HepG2 (cell line): Measurements from ENCODE around the gene HNRNPUL2. TPM values are rescaled to one million over a fixed set of nuclear protein-coding genes. Genes with fewer than 3 reads are reported as not detected.

Source experiments
- ATAD3A ChIP-seq: sonication (generic); formaldehyde crosslinking; IDR thresholded peaks from 2 replicates; pipeline ENCODE4 v1.4.0; 2020; ENCODE audit warnings: missing genetic modification reagents
- ATF1 ChIP-seq: IDR thresholded peaks from 2 replicates; pipeline ENCODE4 v1.6.1; 2016; ENCODE audit warnings: mild to moderate bottlenecking, control low read depth
- LCORL ChIP-seq, 2 experiments: fragments of 450-650 bp in 1 of 2; sonication (generic) in 1 of 2; formaldehyde crosslinking in 1 of 2; IDR thresholded peaks; 2 replicates each; pipeline versions ENCODE4 v1.5.0 to v1.6.1; 2017 to 2020; ENCODE audit warnings: antibody characterized with exemption in 1 of 2, missing genetic modification reagents in 1 of 2
- NCOA1 ChIP-seq: sonication (generic); formaldehyde crosslinking; IDR thresholded peaks from 2 replicates; pipeline ENCODE4 v1.9.0; 2021; ENCODE audit warnings: missing genetic modification reagents
- TSC22D2 ChIP-seq: sonication (generic); formaldehyde crosslinking; IDR thresholded peaks from 2 replicates; pipeline ENCODE4 v1.5.1; 2020; ENCODE audit warnings: missing genetic modification reagents, mild to moderate bottlenecking, borderline replicate concordance
- ZNF24 ChIP-seq: fragments of 450-650 bp; IDR thresholded peaks from 2 replicates; pipeline ENCODE4 v1.6.1; 2017; ENCODE audit warnings: antibody characterized with exemption, mild to moderate bottlenecking
- ZNF605 ChIP-seq: sonication (generic); formaldehyde crosslinking; IDR thresholded peaks from 2 replicates; pipeline ENCODE4 v1.8.0; 2022; ENCODE audit warnings: mild to moderate bottlenecking, missing genetic modification reagents
- ZSCAN31 ChIP-seq: sonication (generic); formaldehyde crosslinking; IDR thresholded peaks from 2 replicates; pipeline ENCODE4 v1.5.0; 2020; ENCODE audit warnings: low read depth, mild to moderate bottlenecking, missing genetic modification reagents
- polyA plus RNA-seq, 8 experiments: library from polyadenylated mRNA; depleted of rRNA in 3 of 8; stranded (reverse) in 7 of 8; unstranded in 1 of 8; fragments of >200 nt; fragmentation: Illumina TruSeq in 4 of 8; extraction: Trizol in 4 of 8; gene quantifications; 2 replicates each; pipeline versions ENCODE4 v1.2.1 to v1.2.3, GENCODE V29; 2011 to 2016; ENCODE audit warnings: low read depth in 4 of 8, missing spikeins in 1 of 8, mixed read lengths in 1 of 8; ENCODE audit not compliant: insufficient read depth in 1 of 8
- total RNA-seq, 5 experiments: library from RNA; depleted of rRNA; stranded (reverse); fragments of >200 nt; fragmentation: Illumina TruSeq; extraction: Trizol; gene quantifications; 2 replicates each; pipeline ENCODE4 v1.2.3, GENCODE V29; 2016; ENCODE audit warnings: low read depth in 1 of 5
- TF ChIP-seq, protein P1 (sequence below), 2 experiments: sonication (generic) in 1 of 2; formaldehyde crosslinking in 1 of 2; IDR thresholded peaks; 2 replicates each; pipeline versions ENCODE4 v1.4.0 to v1.6.1; 2016 to 2020; ENCODE audit warnings: borderline replicate concordance in 1 of 2, low read depth in 1 of 2, mild to moderate bottlenecking in 1 of 2, missing genetic modification reagents in 1 of 2
- TF ChIP-seq, protein P2 (sequence below): IDR thresholded peaks from 2 replicates; pipeline ENCODE4 v1.6.1; 2016; ENCODE audit warnings: low read depth
- TF ChIP-seq, protein P3 (sequence below): fragments of 450-650 bp; IDR thresholded peaks from 2 replicates; pipeline ENCODE4 v1.6.1; 2017; ENCODE audit warnings: mild to moderate bottlenecking
- TF ChIP-seq, protein P4 (sequence below): sonication (generic); formaldehyde crosslinking; IDR thresholded peaks from 2 replicates; pipeline ENCODE4 v1.4.0; 2020; ENCODE audit warnings: missing genetic modification reagents, borderline replicate concordance

The HNRNPUL2 gene
- total and polyA plus RNA-seq, 2 of the 13 experiments (the other 11 are each of a cell fraction or from before 2014, with no cell fraction given), result 8.4 to 9.6 TPM

DNA sequence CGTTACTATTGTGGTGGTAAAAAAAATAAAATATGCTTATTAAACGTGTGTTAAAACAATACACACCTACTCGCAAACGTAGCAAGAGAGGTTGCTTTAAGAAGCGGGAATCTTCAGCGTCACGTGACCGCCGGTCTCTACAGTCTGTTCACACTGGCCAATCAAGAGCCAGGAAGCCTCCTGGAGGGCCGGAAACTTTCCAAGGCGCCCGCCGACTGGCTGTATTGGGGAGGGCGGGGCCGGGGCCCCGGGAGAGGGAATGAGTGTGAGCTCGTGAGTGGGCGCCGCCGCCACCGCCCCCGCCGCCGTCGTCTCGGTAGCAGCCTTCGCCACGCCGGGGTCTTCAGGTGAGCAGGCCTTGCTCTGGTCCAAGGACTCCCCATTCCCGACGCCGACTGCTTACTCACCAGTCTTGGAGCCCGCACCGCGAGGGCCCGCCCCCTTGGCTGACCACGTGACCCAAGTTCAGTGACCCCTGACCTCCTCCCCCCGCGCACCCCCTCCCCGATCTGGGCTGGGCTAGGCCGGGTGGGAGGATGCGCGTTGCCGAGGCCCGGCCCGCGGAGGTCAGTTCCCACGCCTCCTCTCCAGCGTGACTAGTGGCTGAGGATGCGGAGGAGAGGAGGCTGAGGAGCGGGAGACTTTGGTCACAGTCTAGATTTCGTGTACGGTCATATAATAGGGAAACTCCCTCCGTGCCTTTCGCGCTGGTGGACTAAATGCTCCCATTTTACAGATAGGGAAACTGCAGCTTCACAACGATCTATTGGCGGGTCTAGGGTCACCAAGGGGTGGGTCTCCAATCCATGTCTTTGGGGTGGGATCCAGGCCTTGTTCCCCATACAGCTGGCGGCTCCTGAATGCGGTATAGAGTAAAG, 44.1 kb upstream of the HNRNPUL2 start, which contains the start of gene TAF6L (continued):
- no peak for TF ChIP-seq LCORL (IDR thresholded peaks at IDR 0.05)
- no peak for TF ChIP-seq LCORL (CRISPR knock-in tag; IDR thresholded peaks at IDR 0.05)
- TF ChIP-seq, protein P1, sequence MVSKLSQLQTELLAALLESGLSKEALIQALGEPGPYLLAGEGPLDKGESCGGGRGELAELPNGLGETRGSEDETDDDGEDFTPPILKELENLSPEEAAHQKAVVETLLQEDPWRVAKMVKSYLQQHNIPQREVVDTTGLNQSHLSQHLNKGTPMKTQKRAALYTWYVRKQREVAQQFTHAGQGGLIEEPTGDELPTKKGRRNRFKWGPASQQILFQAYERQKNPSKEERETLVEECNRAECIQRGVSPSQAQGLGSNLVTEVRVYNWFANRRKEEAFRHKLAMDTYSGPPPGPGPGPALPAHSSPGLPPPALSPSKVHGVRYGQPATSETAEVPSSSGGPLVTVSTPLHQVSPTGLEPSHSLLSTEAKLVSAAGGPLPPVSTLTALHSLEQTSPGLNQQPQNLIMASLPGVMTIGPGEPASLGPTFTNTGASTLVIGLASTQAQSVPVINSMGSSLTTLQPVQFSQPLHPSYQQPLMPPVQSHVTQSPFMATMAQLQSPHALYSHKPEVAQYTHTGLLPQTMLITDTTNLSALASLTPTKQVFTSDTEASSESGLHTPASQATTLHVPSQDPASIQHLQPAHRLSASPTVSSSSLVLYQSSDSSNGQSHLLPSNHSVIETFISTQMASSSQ (IDR thresholded peaks at IDR 0.05; ENCODE audit: low read depth), result no peak
- TF ChIP-seq, protein P1 (CRISPR knock-in tag; IDR thresholded peaks at IDR 0.05; ENCODE audit: borderline replicate concordance), result no peak
- peak; percentile 76; the same call in 1 of the 2 replicates for TF ChIP-seq ZSCAN31 (CRISPR knock-in tag)
- TF ChIP-seq, protein P2, sequence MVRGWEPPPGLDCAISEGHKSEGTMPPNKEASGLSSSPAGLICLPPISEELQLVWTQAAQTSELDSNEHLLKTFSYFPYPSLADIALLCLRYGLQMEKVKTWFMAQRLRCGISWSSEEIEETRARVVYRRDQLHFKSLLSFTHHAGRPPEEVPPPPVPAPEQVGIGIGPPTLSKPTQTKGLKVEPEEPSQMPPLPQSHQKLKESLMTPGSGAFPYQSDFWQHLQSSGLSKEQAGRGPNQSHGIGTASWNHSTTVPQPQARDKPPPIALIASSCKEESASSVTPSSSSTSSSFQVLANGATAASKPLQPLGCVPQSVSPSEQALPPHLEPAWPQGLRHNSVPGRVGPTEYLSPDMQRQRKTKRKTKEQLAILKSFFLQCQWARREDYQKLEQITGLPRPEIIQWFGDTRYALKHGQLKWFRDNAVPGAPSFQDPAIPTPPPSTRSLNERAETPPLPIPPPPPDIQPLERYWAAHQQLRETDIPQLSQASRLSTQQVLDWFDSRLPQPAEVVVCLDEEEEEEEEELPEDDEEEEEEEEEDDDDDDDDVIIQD (CRISPR knock-in tag), result 0 out of 2 replicates have a peak, but pooled peaks have one; percentile 8
- TF ChIP-seq ZNF24, result peak; percentile 4; the same call in 1 of the 2 replicates
- no peak for TF ChIP-seq NCOA1 (CRISPR knock-in tag)
- no peak for TF ChIP-seq ATAD3A (CRISPR knock-in tag)
- 0 out of 2 replicates have a peak, but pooled peaks have one; percentile 16 for TF ChIP-seq TSC22D2 (CRISPR knock-in tag)
- no peak; the same call in 1 of the 2 replicates for TF ChIP-seq ZNF605 (CRISPR knock-in tag)
- TF ChIP-seq, protein P3, sequence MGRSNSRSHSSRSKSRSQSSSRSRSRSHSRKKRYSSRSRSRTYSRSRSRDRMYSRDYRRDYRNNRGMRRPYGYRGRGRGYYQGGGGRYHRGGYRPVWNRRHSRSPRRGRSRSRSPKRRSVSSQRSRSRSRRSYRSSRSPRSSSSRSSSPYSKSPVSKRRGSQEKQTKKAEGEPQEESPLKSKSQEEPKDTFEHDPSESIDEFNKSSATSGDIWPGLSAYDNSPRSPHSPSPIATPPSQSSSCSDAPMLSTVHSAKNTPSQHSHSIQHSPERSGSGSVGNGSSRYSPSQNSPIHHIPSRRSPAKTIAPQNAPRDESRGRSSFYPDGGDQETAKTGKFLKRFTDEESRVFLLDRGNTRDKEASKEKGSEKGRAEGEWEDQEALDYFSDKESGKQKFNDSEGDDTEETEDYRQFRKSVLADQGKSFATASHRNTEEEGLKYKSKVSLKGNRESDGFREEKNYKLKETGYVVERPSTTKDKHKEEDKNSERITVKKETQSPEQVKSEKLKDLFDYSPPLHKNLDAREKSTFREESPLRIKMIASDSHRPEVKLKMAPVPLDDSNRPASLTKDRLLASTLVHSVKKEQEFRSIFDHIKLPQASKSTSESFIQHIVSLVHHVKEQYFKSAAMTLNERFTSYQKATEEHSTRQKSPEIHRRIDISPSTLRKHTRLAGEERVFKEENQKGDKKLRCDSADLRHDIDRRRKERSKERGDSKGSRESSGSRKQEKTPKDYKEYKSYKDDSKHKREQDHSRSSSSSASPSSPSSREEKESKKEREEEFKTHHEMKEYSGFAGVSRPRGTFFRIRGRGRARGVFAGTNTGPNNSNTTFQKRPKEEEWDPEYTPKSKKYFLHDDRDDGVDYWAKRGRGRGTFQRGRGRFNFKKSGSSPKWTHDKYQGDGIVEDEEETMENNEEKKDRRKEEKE, result no peak
- no peak for TF ChIP-seq ATF1
- TF ChIP-seq, protein P4, sequence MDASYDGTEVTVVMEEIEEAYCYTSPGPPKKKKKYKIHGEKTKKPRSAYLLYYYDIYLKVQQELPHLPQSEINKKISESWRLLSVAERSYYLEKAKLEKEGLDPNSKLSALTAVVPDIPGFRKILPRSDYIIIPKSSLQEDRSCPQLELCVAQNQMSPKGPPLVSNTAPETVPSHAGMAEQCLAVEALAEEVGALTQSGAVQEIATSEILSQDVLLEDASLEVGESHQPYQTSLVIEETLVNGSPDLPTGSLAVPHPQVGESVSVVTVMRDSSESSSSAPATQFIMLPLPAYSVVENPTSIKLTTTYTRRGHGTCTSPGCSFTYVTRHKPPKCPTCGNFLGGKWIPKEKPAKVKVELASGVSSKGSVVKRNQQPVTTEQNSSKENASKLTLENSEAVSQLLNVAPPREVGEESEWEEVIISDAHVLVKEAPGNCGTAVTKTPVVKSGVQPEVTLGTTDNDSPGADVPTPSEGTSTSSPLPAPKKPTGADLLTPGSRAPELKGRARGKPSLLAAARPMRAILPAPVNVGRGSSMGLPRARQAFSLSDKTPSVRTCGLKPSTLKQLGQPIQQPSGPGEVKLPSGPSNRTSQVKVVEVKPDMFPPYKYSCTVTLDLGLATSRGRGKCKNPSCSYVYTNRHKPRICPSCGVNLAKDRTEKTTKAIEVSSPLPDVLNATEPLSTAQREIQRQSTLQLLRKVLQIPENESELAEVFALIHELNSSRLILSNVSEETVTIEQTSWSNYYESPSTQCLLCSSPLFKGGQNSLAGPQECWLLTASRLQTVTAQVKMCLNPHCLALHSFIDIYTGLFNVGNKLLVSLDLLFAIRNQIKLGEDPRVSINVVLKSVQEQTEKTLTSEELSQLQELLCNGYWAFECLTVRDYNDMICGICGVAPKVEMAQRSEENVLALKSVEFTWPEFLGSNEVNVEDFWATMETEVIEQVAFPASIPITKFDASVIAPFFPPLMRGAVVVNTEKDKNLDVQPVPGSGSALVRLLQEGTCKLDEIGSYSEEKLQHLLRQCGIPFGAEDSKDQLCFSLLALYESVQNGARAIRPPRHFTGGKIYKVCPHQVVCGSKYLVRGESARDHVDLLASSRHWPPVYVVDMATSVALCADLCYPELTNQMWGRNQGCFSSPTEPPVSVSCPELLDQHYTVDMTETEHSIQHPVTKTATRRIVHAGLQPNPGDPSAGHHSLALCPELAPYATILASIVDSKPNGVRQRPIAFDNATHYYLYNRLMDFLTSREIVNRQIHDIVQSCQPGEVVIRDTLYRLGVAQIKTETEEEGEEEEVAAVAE, result peak; percentile 95
